GM23338 (cell line): ENCODE data around the gene STPG2.

ENCODE experiments used
- CREB1 ChIP-seq: fragments of 250-450 bp; sonication (Bioruptor Pico); IDR thresholded peaks from 2 replicates; pipeline ENCODE4 v1.5.0; 2020; ENCODE audit warnings: low read depth, mild to moderate bottlenecking, moderate library complexity
- EZH2 ChIP-seq: fragments of 200-600 bp; sonication (generic); IDR thresholded peaks from one replicate; pipeline ENCODE4 v1.8.0; 2017; ENCODE audit warnings: antibody characterized with exemption, mild to moderate bottlenecking, low read depth; ENCODE audit not compliant: unreplicated experiment
- EZH2phosphoT487 ChIP-seq: fragments of 200-600 bp; sonication (generic); IDR thresholded peaks from one replicate; pipeline ENCODE4 v1.8.1; 2018; ENCODE audit warnings: antibody characterized with exemption; ENCODE audit not compliant: unreplicated experiment
- POLR2AphosphoS5 ChIP-seq: IDR thresholded peaks from 2 replicates; pipeline ENCODE4 v1.6.1; 2016; ENCODE audit warnings: antibody characterized with exemption, low read depth
- TF ChIP-seq, protein P1 (sequence below), 2 experiments: fragments of 200-600 bp in 1 of 2; sonication (generic) in 1 of 2; conservative IDR thresholded peaks; 2 replicates each; pipeline versions ENCODE4 v1.5.1 to v1.6.1; 2016 to 2017; ENCODE audit warnings: antibody characterized with exemption in 2 of 2, low read depth in 2 of 2, mild to moderate bottlenecking in 2 of 2, moderate library complexity in 1 of 2
- TF ChIP-seq, protein P2 (sequence below): IDR thresholded peaks from one replicate; pipeline ENCODE4 v1.6.1; 2018; ENCODE audit warnings: antibody characterized with exemption; ENCODE audit not compliant: unreplicated experiment

DNA sequence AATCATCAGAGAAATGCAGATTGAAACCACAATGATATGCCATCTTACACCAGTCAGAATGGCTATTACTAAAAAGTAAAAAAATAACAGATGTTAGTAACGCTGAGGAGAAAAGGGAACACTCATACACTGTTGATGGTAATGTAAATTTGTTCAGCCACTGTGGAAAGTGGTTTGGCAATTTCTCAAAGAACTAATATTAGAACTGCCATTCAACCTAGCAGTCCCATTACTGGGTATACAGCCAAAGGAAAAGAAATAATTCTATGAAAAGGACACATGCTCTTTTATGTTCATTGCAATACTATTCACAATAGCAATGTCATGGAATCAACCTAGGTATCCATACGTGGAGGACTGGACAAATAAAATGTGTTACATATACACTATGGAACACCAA is 566.3 kb downstream of the STPG2 start:
- TF ChIP-seq, protein P1, sequence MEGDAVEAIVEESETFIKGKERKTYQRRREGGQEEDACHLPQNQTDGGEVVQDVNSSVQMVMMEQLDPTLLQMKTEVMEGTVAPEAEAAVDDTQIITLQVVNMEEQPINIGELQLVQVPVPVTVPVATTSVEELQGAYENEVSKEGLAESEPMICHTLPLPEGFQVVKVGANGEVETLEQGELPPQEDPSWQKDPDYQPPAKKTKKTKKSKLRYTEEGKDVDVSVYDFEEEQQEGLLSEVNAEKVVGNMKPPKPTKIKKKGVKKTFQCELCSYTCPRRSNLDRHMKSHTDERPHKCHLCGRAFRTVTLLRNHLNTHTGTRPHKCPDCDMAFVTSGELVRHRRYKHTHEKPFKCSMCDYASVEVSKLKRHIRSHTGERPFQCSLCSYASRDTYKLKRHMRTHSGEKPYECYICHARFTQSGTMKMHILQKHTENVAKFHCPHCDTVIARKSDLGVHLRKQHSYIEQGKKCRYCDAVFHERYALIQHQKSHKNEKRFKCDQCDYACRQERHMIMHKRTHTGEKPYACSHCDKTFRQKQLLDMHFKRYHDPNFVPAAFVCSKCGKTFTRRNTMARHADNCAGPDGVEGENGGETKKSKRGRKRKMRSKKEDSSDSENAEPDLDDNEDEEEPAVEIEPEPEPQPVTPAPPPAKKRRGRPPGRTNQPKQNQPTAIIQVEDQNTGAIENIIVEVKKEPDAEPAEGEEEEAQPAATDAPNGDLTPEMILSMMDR (conservative IDR thresholded peaks at IDR 0.05; ENCODE audit: low read depth in 2 of 2) = no peak
- TF ChIP-seq EZH2phosphoT487 (no peak), POLR2AphosphoS5 (no peak), EZH2 (no peak), CREB1 (CRISPR knock-in tag) (no peak)
- TF ChIP-seq, protein P2, sequence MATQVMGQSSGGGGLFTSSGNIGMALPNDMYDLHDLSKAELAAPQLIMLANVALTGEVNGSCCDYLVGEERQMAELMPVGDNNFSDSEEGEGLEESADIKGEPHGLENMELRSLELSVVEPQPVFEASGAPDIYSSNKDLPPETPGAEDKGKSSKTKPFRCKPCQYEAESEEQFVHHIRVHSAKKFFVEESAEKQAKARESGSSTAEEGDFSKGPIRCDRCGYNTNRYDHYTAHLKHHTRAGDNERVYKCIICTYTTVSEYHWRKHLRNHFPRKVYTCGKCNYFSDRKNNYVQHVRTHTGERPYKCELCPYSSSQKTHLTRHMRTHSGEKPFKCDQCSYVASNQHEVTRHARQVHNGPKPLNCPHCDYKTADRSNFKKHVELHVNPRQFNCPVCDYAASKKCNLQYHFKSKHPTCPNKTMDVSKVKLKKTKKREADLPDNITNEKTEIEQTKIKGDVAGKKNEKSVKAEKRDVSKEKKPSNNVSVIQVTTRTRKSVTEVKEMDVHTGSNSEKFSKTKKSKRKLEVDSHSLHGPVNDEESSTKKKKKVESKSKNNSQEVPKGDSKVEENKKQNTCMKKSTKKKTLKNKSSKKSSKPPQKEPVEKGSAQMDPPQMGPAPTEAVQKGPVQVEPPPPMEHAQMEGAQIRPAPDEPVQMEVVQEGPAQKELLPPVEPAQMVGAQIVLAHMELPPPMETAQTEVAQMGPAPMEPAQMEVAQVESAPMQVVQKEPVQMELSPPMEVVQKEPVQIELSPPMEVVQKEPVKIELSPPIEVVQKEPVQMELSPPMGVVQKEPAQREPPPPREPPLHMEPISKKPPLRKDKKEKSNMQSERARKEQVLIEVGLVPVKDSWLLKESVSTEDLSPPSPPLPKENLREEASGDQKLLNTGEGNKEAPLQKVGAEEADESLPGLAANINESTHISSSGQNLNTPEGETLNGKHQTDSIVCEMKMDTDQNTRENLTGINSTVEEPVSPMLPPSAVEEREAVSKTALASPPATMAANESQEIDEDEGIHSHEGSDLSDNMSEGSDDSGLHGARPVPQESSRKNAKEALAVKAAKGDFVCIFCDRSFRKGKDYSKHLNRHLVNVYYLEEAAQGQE = no peak
